Measurements from ENCODE around the gene ACHE.
A peak's percentile ranks its signal among the peaks of the same experiment; 100 is the strongest.

DNA sequence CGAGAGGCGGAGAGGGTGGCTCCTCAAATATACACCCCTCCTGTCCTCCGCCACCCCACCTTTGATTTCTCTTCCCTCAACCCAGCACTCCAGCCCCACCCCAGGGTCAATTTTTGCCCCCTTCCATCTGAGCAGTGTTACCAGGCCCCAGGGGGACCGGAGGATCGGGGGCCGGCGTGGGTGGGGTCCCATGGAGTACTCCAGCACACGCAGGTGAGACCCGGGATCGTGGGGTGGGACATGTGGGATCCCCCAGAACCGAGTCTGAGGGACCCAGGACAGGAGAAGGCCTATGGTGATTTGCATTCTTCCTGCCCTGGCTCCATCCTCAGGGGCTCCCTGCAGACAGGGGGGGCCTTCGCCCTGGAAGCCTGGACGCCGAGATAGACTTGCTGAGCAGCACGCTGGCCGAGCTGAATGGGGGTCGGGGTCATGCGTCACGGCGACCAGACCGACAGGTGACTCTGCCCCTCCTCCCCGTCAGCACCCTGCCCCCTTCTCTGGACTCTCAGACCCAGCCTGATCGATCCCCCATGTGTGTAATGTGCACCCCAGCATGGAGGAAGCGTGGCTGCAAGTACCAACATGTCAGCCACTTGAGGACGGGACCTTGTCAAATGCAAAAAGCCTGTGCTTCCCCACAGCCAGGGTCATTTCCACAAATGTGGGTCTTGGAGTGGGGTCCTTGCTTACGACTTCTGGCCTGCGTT, 27.8 kb downstream of the ACHE start:
- TF ChIP-seq POLR2A (IDR thresholded peaks at IDR 0.05), result peak; percentile 42
- TF ChIP-seq, protein P1, sequence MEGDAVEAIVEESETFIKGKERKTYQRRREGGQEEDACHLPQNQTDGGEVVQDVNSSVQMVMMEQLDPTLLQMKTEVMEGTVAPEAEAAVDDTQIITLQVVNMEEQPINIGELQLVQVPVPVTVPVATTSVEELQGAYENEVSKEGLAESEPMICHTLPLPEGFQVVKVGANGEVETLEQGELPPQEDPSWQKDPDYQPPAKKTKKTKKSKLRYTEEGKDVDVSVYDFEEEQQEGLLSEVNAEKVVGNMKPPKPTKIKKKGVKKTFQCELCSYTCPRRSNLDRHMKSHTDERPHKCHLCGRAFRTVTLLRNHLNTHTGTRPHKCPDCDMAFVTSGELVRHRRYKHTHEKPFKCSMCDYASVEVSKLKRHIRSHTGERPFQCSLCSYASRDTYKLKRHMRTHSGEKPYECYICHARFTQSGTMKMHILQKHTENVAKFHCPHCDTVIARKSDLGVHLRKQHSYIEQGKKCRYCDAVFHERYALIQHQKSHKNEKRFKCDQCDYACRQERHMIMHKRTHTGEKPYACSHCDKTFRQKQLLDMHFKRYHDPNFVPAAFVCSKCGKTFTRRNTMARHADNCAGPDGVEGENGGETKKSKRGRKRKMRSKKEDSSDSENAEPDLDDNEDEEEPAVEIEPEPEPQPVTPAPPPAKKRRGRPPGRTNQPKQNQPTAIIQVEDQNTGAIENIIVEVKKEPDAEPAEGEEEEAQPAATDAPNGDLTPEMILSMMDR (IDR thresholded peaks at IDR 0.05), result no peak
